IPS DF 19.7 (cell line): ENCODE results near the gene COQ8A.
"Not testable (repeated sequence)": the region's sequence is repeated elsewhere in the genome, so short reads cannot be mapped to it uniquely, and the experiment has no call there.

Experiments
- DNase-seq: peaks from one replicate; pipeline ENCODE4 v3.0.0-alpha.2; 2013; ENCODE audit warnings: low read depth, low spot score

Gene COQ8A

GRCh38 chr1:226921504-226921903 lies 18.6 kb upstream of the COQ8A start:
- no peak for DNase-seq

GRCh38 chr1:226929260-226930111 lies 10.6 kb upstream of the COQ8A start:
- not testable (repeated sequence) for DNase-seq

- no peak for DNase-seq
Observed at GRCh38 chr1:226934483-226935237, 5.4 kb upstream of the COQ8A start.

GRCh38 chr1:226937940-226938725 lies 2.0 kb upstream of the COQ8A start:
- DNase-seq = no peak

GRCh38 chr1:226938903-226939437 lies 1.1 kb upstream of the COQ8A start:
- DNase-seq = no peak

GRCh38 chr1:226939438-226940028 lies 561 bp upstream of the COQ8A start:
- DNase-seq = peak; percentile 9

GRCh38 chr1:226940806-226941067 lies 643 bp downstream of the COQ8A start:
- DNase-seq = no peak

GRCh38 chr1:226942392-226942791 lies 2.3 kb downstream of the COQ8A start:
- DNase-seq = no peak

GRCh38 chr1:226943156-226943555 lies 3.1 kb downstream of the COQ8A start:
- no peak for DNase-seq

GRCh38 chr1:226943927-226944326 lies 3.8 kb downstream of the COQ8A start:
- DNase-seq = no peak

GRCh38 chr1:226945106-226945857 lies 5.2 kb downstream of the COQ8A start:
- no peak for DNase-seq

- DNase-seq = no peak
Observed at GRCh38 chr1:226945858-226946245, 5.8 kb downstream of the COQ8A start.

- DNase-seq = no peak
Observed at GRCh38 chr1:226946285-226946684, 6.2 kb downstream of the COQ8A start.

- DNase-seq = no peak
Observed at GRCh38 chr1:226946841-226947240, 6.7 kb downstream of the COQ8A start.

- DNase-seq = no peak
Observed at GRCh38 chr1:226948051-226948450, 8.0 kb downstream of the COQ8A start.

GRCh38 chr1:226948480-226948879 lies 8.4 kb downstream of the COQ8A start:
- no peak for DNase-seq

- DNase-seq = no peak
Observed at GRCh38 chr1:226948996-226949395, 8.9 kb downstream of the COQ8A start.

- DNase-seq = no peak
Observed at GRCh38 chr1:226949401-226949800, 9.3 kb downstream of the COQ8A start.

- no peak for DNase-seq
Observed at GRCh38 chr1:226950316-226950715, 10.2 kb downstream of the COQ8A start.

- DNase-seq = no peak
Observed at GRCh38 chr1:226950871-226951270, 10.8 kb downstream of the COQ8A start.
